PC-3 (cell line): ENCODE data around the gene TRAPPC3L.

Experiments used
- EZH2 ChIP-seq: fragments of 300-600 bp; sonication (generic); IDR thresholded peaks from one replicate; pipeline ENCODE4 v1.6.1; 2017; ENCODE audit warnings: antibody characterized with exemption, mild to moderate bottlenecking, low read length; ENCODE audit not compliant: unreplicated experiment
- TF ChIP-seq, protein P1 (sequence below): fragments of 300-600 bp; sonication (generic); conservative IDR thresholded peaks from 2 replicates; pipeline ENCODE4 v1.5.1; 2017; ENCODE audit warnings: antibody characterized with exemption, low read depth, mild to moderate bottlenecking, low read length

DNA sequence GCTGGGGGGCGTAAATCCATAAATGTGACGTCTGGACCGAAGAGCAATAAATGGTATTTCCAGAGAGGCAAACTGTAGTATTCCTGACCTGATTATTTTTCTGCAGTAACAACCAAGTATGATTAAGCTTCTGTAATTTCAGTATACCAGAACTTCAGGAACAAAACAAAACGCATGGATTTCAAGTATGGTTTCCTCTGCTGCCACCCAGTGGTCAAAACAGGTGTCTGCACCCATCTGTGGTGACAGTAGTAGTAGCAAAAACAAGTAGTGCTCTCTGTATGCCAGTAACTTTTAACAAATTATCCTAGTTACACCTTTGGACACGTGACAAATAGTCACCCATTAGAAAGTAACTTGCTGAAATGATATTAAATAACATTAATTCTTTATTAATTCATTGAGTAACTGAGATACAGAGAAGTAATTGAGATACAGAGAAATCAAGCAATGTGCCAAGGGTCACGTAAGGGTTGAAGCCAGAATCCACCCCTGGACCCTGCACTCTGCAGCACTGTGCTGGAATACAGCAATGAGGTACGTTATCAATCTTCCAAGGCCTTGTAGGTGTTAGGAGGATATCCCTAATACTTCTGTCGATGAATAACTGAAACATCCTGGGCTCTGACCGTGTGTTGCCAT is 16.0 kb upstream of the TRAPPC3L start:
- TF ChIP-seq, protein P1, sequence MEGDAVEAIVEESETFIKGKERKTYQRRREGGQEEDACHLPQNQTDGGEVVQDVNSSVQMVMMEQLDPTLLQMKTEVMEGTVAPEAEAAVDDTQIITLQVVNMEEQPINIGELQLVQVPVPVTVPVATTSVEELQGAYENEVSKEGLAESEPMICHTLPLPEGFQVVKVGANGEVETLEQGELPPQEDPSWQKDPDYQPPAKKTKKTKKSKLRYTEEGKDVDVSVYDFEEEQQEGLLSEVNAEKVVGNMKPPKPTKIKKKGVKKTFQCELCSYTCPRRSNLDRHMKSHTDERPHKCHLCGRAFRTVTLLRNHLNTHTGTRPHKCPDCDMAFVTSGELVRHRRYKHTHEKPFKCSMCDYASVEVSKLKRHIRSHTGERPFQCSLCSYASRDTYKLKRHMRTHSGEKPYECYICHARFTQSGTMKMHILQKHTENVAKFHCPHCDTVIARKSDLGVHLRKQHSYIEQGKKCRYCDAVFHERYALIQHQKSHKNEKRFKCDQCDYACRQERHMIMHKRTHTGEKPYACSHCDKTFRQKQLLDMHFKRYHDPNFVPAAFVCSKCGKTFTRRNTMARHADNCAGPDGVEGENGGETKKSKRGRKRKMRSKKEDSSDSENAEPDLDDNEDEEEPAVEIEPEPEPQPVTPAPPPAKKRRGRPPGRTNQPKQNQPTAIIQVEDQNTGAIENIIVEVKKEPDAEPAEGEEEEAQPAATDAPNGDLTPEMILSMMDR = peak; percentile 84
- TF ChIP-seq EZH2 = no peak
